WTC11 (cell line): ENCODE data around the gene SMG9. TPM values are rescaled to one million over a fixed set of nuclear protein-coding genes. Genes with fewer than 3 reads are reported as not detected.

Source experiments
- ATAC-seq: fragments of 200-7000 bp; cut with Tn5 transposase; 2 replicates; pipeline ENCODE4 v1.10.0; 2021; ENCODE audit warnings: mild to moderate bottlenecking, moderate library complexity
- CTCF ChIA-PET: fragments of 300-600 bp; sonication (Branson Sonifier 250); formaldehyde crosslinking; loops from one replicate; lab custom pipeline; 2021; ENCODE audit warnings: antibody characterized with exemption; lab: Charles Lee
- POLR2A ChIA-PET: fragments of 350-600 bp; sonication (Branson Sonifier 250); formaldehyde crosslinking; loops from one replicate; lab custom pipeline; 2021; ENCODE audit warnings: antibody characterized with exemption; lab: Charles Lee
- DNase-seq: peaks from one replicate; pipeline ENCODE4 v3.0.0; 2021; ENCODE audit warnings: low spot score
- H3K27ac Mint-ChIP-seq: 2 replicates; pipeline ENCODE4 v1.8.0; 2021; ENCODE audit warnings: mixed read lengths
- H3K27me3 Mint-ChIP-seq: 2 replicates; pipeline ENCODE4 v1.8.0; 2021; ENCODE audit warnings: low read depth, mild to moderate bottlenecking, moderate library complexity, mixed read lengths
- H3K36me3 Mint-ChIP-seq: 2 replicates; pipeline ENCODE4 v1.8.0; 2021; ENCODE audit warnings: mixed read lengths
- H3K4me1 Mint-ChIP-seq: 2 replicates; pipeline ENCODE4 v1.8.0; 2022; ENCODE audit warnings: mixed read lengths
- H3K4me3 Mint-ChIP-seq: 2 replicates; pipeline ENCODE4 v1.8.0; 2021; ENCODE audit warnings: mild to moderate bottlenecking, moderate library complexity, mixed read lengths
- H3K9me3 Mint-ChIP-seq: 2 replicates; pipeline ENCODE4 v1.8.0; 2021; ENCODE audit warnings: mixed read lengths
- ATF6 ChIP-seq: sonication (generic); formaldehyde crosslinking; IDR thresholded peaks from 2 replicates; pipeline ENCODE4 v1.8.1; 2023; ENCODE audit warnings: mild to moderate bottlenecking, missing genetic modification reagents
- IRF2 ChIP-seq: sonication (generic); formaldehyde crosslinking; IDR thresholded peaks from 2 replicates; pipeline ENCODE4 v1.8.0; 2022; ENCODE audit warnings: low read depth, missing genetic modification reagents, borderline replicate concordance
- OVOL2 ChIP-seq: fragments of 250-450 bp; sonication (Bioruptor Pico); IDR thresholded peaks from 2 replicates; pipeline ENCODE4 v1.9.0; 2021; ENCODE audit warnings: mild to moderate bottlenecking, borderline replicate concordance
- ZNF263 ChIP-seq: sonication (generic); formaldehyde crosslinking; IDR thresholded peaks from 2 replicates; pipeline ENCODE4 v1.8.1; 2022; ENCODE audit warnings: low read depth, mild to moderate bottlenecking, moderate library complexity, missing genetic modification reagents
- total RNA-seq: library from RNA; stranded (reverse); gene quantifications from 3 replicates; pipeline ENCODE4 v1.2.3, GENCODE V29; 2021
- TF ChIP-seq, protein P1 (sequence below): fragments of 250-450 bp; sonication (Bioruptor Pico); IDR thresholded peaks from 2 replicates; pipeline ENCODE4 v1.9.0; 2021; ENCODE audit warnings: mild to moderate bottlenecking
- TF ChIP-seq, protein P2 (sequence below): sonication (generic); formaldehyde crosslinking; IDR thresholded peaks from 2 replicates; pipeline ENCODE4 v1.8.0; 2022; ENCODE audit warnings: mild to moderate bottlenecking, missing genetic modification reagents
- TF ChIP-seq, protein P3 (sequence below): sonication (generic); formaldehyde crosslinking; IDR thresholded peaks from 2 replicates; pipeline ENCODE4 v1.8.1; 2023; ENCODE audit warnings: mild to moderate bottlenecking, missing genetic modification reagents, moderate library complexity
- TF ChIP-seq, protein P4 (sequence below): sonication (generic); formaldehyde crosslinking; IDR thresholded peaks from 2 replicates; pipeline ENCODE4 v1.8.0; 2023; ENCODE audit warnings: missing genetic modification reagents, mild to moderate bottlenecking, borderline replicate concordance
- TF ChIP-seq, protein P5 (sequence below): sonication (generic); formaldehyde crosslinking; IDR thresholded peaks from 2 replicates; pipeline ENCODE4 v1.8.0; 2022; ENCODE audit warnings: mild to moderate bottlenecking, missing genetic modification reagents
- TF ChIP-seq, protein P6 (sequence below): sonication (generic); formaldehyde crosslinking; IDR thresholded peaks from 2 replicates; pipeline ENCODE4 v1.8.0; 2022; ENCODE audit warnings: mild to moderate bottlenecking, missing genetic modification reagents
- TF ChIP-seq, protein P7 (sequence below): sonication (generic); formaldehyde crosslinking; IDR thresholded peaks from 2 replicates; pipeline ENCODE4 v1.8.1; 2022; ENCODE audit warnings: low read depth, mild to moderate bottlenecking, moderate library complexity, missing genetic modification reagents, borderline replicate concordance
- TF ChIP-seq, protein P8 (sequence below): sonication (generic); formaldehyde crosslinking; IDR thresholded peaks from 2 replicates; pipeline ENCODE4 v1.8.0; 2022; ENCODE audit warnings: missing genetic modification reagents

The SMG9 gene
- total RNA-seq, 1 experiment from 2014 or later, result 25.7 TPM

- TF ChIP-seq, protein P1, sequence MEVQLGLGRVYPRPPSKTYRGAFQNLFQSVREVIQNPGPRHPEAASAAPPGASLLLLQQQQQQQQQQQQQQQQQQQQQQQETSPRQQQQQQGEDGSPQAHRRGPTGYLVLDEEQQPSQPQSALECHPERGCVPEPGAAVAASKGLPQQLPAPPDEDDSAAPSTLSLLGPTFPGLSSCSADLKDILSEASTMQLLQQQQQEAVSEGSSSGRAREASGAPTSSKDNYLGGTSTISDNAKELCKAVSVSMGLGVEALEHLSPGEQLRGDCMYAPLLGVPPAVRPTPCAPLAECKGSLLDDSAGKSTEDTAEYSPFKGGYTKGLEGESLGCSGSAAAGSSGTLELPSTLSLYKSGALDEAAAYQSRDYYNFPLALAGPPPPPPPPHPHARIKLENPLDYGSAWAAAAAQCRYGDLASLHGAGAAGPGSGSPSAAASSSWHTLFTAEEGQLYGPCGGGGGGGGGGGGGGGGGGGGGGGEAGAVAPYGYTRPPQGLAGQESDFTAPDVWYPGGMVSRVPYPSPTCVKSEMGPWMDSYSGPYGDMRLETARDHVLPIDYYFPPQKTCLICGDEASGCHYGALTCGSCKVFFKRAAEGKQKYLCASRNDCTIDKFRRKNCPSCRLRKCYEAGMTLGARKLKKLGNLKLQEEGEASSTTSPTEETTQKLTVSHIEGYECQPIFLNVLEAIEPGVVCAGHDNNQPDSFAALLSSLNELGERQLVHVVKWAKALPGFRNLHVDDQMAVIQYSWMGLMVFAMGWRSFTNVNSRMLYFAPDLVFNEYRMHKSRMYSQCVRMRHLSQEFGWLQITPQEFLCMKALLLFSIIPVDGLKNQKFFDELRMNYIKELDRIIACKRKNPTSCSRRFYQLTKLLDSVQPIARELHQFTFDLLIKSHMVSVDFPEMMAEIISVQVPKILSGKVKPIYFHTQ, result no peak
- TF ChIP-seq, protein P2, sequence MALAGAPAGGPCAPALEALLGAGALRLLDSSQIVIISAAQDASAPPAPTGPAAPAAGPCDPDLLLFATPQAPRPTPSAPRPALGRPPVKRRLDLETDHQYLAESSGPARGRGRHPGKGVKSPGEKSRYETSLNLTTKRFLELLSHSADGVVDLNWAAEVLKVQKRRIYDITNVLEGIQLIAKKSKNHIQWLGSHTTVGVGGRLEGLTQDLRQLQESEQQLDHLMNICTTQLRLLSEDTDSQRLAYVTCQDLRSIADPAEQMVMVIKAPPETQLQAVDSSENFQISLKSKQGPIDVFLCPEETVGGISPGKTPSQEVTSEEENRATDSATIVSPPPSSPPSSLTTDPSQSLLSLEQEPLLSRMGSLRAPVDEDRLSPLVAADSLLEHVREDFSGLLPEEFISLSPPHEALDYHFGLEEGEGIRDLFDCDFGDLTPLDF, result no peak
Measured at GRCh38 chr19:43760941-43761340, 6.2 kb upstream of the SMG9 start (continued).

GRCh38 chr19:43759515-43759914 is 4.8 kb upstream of the SMG9 start:
- Mint-ChIP-seq H3K9me3 (no peaks in the 10 kb centered on the region), H3K27me3 (no peaks in the 10 kb centered on the region; the same call in 1 of the 2 replicates), H3K4me1 (peaks cover 24% of the 10 kb centered on the region), H3K27ac (peak overlapping the region; percentile 92), H3K36me3 (peaks cover 6% of the 10 kb centered on the region; the same call in 1 of the 2 replicates), H3K4me3 (no peak overlapping the region)
- TF ChIP-seq ATF6 (CRISPR knock-in tag) (no peak), OVOL2 (CRISPR knock-in tag) (no peak)
- no peak for DNase-seq
- ChIA-PET POLR2A (interaction anchor here (1.5 kb wide), 1 partner anchor 91 kb away, joined by 3 read pairs; no protein-coding TSS in a partner anchor), CTCF (interaction anchor here (1.0 to 1.9 kb wide), 11 partner anchors 9 to 91 kb away, joined by 3 to 16 read pairs (median 4); no protein-coding TSS in a partner anchor)
- no peak for ATAC-seq

- POLR2A ChIA-PET, result interaction anchor here (0.7 to 2.9 kb wide), 5 partner anchors 10 to 25 kb away, joined by 3 to 12 read pairs (median 3); partner anchors contain the start of gene KCNN4
- CTCF ChIA-PET, result interaction anchor here (0.5 to 7.7 kb wide), 9 partner anchors 10 to 198 kb away, joined by 3 to 76 read pairs (median 5); no protein-coding TSS in a partner anchor
- Mint-ChIP-seq H3K4me1 (peaks cover 31% of the 10 kb centered on the region), H3K4me3 (peak overlapping the region; percentile 96), H3K9me3 (no peaks in the 10 kb centered on the region), H3K36me3 (peaks cover 15% of the 10 kb centered on the region), H3K27me3 (no peaks in the 10 kb centered on the region), H3K27ac (peak overlapping the region; percentile 99)
- peak; percentile 62 for DNase-seq
- peak; percentile 5 for ATAC-seq
- TF ChIP-seq ZNF263 (CRISPR knock-in tag) (no peak), IRF2 (CRISPR knock-in tag) (no peak)
- TF ChIP-seq, protein P3, sequence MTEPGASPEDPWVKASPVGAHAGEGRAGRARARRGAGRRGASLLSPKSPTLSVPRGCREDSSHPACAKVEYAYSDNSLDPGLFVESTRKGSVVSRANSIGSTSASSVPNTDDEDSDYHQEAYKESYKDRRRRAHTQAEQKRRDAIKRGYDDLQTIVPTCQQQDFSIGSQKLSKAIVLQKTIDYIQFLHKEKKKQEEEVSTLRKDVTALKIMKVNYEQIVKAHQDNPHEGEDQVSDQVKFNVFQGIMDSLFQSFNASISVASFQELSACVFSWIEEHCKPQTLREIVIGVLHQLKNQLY (CRISPR knock-in tag), result no peak
- TF ChIP-seq, protein P4, sequence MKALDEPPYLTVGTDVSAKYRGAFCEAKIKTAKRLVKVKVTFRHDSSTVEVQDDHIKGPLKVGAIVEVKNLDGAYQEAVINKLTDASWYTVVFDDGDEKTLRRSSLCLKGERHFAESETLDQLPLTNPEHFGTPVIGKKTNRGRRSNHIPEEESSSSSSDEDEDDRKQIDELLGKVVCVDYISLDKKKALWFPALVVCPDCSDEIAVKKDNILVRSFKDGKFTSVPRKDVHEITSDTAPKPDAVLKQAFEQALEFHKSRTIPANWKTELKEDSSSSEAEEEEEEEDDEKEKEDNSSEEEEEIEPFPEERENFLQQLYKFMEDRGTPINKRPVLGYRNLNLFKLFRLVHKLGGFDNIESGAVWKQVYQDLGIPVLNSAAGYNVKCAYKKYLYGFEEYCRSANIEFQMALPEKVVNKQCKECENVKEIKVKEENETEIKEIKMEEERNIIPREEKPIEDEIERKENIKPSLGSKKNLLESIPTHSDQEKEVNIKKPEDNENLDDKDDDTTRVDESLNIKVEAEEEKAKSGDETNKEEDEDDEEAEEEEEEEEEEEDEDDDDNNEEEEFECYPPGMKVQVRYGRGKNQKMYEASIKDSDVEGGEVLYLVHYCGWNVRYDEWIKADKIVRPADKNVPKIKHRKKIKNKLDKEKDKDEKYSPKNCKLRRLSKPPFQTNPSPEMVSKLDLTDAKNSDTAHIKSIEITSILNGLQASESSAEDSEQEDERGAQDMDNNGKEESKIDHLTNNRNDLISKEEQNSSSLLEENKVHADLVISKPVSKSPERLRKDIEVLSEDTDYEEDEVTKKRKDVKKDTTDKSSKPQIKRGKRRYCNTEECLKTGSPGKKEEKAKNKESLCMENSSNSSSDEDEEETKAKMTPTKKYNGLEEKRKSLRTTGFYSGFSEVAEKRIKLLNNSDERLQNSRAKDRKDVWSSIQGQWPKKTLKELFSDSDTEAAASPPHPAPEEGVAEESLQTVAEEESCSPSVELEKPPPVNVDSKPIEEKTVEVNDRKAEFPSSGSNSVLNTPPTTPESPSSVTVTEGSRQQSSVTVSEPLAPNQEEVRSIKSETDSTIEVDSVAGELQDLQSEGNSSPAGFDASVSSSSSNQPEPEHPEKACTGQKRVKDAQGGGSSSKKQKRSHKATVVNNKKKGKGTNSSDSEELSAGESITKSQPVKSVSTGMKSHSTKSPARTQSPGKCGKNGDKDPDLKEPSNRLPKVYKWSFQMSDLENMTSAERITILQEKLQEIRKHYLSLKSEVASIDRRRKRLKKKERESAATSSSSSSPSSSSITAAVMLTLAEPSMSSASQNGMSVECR, result peak; percentile 41; the same call in 1 of the 2 replicates
- TF ChIP-seq, protein P5, sequence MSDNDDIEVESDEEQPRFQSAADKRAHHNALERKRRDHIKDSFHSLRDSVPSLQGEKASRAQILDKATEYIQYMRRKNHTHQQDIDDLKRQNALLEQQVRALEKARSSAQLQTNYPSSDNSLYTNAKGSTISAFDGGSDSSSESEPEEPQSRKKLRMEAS (CRISPR knock-in tag), result peak; percentile 71
- TF ChIP-seq, protein P6, sequence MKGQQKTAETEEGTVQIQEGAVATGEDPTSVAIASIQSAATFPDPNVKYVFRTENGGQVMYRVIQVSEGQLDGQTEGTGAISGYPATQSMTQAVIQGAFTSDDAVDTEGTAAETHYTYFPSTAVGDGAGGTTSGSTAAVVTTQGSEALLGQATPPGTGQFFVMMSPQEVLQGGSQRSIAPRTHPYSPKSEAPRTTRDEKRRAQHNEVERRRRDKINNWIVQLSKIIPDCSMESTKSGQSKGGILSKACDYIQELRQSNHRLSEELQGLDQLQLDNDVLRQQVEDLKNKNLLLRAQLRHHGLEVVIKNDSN (CRISPR knock-in tag), result peak; percentile 54; the same call in 1 of the 2 replicates
- TF ChIP-seq, protein P7, sequence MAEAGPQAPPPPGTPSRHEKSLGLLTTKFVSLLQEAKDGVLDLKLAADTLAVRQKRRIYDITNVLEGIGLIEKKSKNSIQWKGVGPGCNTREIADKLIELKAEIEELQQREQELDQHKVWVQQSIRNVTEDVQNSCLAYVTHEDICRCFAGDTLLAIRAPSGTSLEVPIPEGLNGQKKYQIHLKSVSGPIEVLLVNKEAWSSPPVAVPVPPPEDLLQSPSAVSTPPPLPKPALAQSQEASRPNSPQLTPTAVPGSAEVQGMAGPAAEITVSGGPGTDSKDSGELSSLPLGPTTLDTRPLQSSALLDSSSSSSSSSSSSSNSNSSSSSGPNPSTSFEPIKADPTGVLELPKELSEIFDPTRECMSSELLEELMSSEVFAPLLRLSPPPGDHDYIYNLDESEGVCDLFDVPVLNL (CRISPR knock-in tag), result 0 out of 2 replicates have a peak, but pooled peaks have one; percentile 17
- TF ChIP-seq, protein P8, sequence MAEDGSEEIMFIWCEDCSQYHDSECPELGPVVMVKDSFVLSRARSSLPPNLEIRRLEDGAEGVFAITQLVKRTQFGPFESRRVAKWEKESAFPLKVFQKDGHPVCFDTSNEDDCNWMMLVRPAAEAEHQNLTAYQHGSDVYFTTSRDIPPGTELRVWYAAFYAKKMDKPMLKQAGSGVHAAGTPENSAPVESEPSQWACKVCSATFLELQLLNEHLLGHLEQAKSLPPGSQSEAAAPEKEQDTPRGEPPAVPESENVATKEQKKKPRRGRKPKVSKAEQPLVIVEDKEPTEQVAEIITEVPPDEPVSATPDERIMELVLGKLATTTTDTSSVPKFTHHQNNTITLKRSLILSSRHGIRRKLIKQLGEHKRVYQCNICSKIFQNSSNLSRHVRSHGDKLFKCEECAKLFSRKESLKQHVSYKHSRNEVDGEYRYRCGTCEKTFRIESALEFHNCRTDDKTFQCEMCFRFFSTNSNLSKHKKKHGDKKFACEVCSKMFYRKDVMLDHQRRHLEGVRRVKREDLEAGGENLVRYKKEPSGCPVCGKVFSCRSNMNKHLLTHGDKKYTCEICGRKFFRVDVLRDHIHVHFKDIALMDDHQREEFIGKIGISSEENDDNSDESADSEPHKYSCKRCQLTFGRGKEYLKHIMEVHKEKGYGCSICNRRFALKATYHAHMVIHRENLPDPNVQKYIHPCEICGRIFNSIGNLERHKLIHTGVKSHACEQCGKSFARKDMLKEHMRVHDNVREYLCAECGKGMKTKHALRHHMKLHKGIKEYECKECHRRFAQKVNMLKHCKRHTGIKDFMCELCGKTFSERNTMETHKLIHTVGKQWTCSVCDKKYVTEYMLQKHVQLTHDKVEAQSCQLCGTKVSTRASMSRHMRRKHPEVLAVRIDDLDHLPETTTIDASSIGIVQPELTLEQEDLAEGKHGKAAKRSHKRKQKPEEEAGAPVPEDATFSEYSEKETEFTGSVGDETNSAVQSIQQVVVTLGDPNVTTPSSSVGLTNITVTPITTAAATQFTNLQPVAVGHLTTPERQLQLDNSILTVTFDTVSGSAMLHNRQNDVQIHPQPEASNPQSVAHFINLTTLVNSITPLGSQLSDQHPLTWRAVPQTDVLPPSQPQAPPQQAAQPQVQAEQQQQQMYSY (CRISPR knock-in tag), result no peak
Measured at GRCh38 chr19:43755256-43755801, 567 bp upstream of the SMG9 start.
